IPS DF 4.7 (cell line): ENCODE measurements around the gene GRPR.
"Not testable (repeated sequence)": the region's sequence is repeated elsewhere in the genome, so short reads cannot be mapped to it uniquely, and the experiment has no call there.

ENCODE experiments used
- DNase-seq: peaks from one replicate; pipeline ENCODE4 v3.0.0-alpha.2; 2013; ENCODE audit warnings: low spot score; ENCODE audit errors: extremely low read depth

Gene GRPR

DNA sequence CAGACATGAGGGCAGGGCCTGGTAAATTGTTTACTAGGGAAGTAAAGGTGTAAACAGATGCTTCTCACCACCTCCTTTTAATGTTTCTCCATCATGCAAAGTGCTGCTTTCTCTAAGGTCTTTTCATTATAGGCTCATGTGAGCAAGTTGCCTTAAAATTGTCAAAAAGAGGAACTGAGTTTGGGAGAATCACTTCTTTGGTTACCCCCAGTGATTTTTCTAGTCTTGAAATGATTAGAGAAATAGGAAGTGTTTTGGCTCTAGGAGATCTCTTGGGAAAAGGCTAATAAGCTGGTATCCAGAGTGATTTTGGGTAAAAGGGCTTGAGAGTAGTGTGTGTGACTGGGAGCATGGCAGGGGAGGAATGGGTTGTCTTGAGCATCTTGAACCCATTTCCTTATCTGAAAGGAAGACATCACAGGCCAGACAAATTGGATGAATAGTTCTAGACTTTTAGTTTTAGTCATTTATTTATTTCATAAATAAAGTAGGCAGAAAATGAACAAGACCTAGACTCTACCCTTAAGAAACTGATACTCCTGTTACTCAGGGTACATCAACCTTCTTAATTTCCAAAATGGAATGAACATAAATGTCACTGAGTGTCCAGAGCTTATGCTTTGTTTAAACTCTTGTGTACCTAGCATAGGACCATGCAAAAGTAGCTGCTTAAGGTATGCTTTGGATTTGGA is 14.2 kb downstream of the GRPR start:
- DNase-seq: no peak

DNA sequence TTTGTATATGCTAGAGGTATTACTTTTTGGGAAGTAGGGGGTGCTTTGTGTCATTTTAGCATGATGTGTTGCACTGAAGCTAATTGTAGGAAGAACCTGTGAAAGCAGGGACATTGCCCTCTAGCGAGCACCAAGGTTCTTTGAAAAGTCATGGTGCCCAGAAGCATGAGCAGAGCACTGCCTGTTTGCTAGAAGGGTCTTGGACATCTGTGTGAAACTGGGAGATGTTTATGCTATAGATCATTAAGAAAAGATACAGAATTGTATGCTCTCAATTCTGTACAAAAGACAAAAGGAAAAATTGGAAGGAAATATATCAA is 14.7 kb downstream of the GRPR start:
- no peak for DNase-seq

DNA sequence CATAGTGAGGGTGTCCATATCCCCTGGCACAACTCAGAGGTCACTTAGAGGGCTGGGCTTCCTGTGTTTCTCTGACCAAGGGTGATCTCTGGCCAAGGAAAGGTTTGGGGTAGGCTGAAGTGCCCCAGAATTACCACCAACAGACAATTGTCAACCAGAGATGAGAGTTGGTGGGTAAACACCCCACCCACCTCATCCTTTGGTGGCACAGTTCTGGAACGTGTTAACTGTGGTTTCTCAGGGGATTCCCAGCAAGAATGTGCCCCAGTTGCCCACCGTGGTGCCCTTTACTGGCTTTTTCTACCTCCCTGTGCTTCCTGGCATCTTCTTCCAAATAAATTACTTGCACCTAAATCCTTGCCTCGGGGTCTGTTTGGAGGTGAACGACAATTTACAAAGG is 17.1 kb downstream of the GRPR start:
- DNase-seq: no peak

DNA sequence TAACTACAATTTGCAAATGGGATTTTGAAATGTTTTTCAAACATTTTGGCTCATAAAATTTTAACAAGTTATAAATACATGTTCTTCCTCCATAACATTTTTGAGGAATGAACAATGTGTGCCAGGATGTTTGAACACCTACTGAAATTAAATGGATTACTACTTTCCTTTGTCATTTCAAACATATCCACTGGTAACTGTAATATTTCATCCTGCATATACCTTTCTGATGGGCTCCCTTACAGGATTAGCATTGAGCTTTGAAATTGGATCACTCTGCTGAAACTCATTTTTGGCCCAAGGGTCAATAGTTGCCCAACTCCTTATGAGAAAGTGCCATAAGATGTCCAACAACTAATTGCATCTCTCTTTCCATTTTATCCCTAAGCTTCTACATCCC is 17.6 kb downstream of the GRPR start:
- no peak for DNase-seq

DNA sequence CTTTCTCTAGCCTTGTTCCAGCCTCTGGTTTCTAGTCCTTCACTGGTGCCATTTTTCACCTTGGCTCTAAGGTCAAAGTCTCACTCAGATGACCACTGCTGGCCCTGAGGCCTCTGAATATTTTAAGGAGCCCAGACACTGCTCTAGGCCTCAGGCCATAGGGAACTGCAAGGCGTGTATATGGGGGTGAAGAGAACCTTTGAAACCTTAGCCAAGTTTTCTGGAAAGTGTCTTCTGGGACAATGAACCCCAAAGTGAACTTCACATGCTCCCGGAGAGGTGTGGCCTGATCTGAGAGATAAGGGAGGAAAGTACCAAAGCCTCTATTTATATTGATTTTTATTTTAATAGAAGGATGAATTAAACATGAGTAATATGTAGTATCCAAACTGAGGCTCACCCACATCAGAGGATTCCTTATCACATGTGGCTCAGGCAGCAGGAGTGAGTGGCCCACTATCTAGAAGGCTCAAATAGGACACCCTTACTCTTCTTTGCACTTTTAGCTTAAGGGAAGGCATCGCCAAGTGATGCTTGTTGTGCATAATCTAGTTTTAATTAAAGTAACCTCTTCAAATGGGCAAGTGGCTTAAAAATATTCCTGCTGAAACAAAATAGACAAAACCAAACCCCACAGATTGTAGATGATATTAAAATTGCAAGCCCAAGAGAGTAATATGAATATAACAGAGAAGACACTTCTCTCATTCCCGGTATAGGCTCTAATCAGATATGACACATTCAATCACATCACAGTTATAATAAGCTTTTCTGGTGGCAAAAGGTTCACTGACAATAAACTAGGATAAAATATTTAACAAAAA is 18.3 kb downstream of the GRPR start:
- no peak for DNase-seq

DNA sequence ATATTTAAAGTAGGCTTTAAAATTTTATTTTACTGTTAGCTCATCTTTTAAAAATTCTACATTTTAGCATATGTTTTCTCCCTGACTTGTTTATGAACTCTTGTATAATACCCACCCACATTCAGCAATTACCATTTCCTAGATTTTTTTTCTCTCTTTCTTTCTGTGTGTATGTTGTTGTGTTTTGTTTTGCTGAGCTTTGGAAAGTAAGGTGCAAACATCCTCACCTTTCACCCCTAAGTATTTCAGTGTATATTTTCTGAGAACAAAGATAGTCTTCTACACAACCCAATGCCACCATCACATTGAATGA is 18.8 kb downstream of the GRPR start:
- no peak for DNase-seq

DNA sequence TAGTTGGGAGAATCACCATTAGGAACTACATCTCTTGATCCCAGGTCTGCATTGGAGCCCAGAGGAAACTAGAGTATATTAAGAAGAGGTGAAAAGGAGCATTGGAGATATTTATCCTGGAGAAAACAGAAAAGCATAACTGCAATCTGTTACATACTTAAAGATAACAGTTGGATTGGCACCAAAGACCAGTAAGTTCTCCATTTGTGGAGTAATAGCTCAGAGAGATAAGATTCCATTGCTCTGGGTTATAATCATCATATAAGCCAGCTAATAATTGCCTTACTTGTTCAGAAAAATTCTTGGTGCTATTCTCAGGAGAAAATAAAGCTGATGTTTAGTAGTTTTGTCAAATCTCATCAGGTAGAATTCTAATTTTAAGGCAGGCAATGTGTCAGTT is 20.6 kb downstream of the GRPR start:
- no peak for DNase-seq

DNA sequence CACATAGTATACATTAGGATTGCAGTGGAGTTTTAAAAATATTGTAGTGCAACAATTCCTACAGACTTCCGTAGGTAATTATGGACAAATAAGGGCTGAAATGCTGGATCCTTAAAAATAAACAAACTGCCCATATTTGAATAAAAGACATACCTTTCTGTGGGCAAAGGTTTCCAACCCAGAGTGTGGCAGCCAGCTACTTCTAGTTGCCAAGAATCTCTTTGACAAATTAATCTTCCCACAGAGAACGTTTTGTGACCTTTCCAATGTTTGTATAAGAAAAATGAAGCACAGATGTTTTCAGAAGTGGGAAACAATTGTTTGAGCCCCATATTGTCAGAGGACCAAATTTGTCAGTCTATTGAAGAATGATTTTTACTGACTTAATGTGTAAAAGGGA is 21.1 kb downstream of the GRPR start:
- DNase-seq: no peak

DNA sequence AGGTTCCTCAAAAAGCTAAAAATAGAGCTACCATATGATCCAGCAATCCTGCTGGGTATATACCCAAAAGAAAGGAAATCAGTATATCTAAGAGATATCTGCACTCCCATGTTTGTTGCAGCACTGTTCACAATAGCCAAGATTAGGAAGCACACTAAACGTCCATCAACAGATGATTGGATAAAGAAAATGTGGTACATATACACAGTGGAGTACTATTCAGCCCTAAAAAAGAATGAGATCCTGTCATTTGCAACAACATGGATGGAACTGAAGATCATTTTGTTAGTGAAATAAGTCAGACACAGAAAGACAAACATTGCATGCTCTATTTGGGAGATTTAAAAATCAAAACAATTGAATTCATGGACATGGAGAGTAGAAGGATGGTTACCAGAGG is 21.7 kb downstream of the GRPR start:
- DNase-seq: not testable (repeated sequence)

DNA sequence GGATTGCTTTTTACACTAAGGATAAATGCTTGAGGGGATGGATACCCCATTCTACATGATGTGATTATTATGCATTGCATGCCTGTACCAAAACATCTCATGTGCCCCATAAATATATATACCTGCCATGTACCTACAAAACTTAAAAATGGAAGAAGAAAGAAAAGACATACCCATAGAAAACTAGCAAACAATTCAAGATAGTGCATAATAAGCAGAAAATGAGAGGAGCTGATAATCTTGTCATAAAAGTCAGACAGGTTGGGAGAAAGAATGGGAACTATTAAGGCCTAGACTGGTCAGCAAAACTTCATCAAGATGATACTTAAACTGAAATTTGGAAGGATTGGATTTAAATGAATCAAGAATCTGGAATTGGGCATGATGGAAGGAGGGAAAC is 22.3 kb downstream of the GRPR start:
- DNase-seq: no peak

DNA sequence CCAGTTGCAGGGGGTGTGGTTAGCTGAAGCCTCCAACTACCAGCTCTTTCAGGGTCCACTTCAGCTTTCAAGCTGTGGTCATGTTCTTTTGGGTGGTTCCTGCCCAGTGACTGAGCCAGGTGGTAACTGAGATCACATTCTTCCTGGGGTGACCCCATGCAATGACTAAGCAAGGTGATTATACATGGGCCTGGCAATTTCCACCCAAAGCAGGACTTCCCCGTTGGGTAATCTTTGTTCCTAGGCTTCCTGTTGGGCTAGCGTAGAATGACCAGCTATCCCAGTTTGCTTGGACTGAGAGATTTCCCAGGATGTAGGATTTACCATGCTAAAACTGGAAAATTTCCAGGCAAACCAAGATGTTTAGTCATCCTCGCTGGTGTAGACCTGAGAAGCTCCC is 25.5 kb downstream of the GRPR start:
- no peak for DNase-seq

DNA sequence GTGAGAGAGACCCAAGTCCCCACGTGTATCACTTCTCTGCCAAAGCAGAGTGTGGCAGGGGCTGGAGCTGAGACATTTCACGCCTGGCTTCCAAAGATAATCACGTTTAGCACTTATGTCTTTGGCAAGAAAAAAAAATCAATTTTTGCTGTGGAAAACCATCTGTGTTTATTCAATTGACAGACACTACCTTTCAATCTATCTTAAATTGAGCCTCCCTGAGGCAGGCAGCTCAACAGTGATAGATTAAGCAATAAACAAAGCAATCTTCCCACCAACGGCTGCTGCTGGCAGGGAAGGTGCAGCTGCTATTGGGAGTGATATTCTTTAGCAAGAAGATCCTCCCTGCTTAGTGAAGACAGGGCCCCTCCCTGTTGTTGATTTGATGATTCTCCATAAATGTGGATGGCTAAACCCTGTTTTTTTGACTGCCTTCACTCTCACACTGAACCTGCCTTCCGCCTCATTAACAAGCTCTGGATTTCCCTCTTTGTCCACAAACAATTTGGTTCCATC is 32.3 kb downstream of the GRPR start:
- no peak for DNase-seq

DNA sequence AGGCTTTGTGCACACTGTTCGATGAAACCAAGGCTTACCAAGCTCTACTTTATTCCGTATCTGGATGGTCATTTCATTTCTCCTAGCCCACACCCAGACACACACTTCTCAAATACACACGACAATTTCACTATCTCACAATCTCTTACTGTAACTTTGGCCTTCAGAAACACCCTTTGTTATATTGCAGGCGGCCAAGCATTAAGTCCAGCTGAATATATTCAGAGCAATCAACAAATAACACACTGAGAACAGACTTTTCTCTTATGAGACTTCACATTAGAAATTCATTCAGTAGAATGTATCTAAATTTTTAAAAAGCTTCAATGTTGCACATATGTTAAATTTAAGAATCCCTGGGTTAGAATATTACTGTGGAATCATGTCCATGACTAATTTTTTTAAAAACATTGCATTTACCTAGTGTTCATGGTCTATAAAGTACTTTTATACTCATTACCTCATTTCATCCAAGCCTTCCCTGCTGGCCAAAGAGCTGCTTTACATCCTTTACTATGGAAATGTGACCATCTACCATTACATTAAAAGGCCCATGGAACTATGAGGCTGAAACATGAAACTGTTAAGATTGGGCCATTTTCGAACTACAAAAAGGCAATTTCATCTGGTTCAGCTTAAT is 33.4 kb downstream of the GRPR start:
- DNase-seq: no peak

DNA sequence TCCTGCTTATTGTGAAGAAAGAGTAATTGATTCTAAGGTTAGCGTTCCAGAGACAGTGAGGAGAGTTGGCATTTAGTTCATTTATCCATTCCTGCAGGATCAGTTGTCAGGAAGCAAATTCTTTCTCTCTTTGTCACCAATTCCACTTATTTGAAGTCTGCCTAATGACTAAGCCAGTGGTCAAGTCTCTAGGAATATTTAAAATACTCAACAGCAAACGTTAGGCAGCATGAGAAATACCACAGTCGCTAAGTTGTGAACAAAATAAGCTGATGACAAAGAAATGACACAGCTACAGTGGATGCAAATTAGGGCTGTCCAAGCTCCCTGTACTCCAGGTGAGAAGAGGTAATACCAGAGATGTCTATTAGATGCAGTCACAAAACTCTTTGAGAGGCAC is 37.4 kb downstream of the GRPR start:
- DNase-seq: no peak

DNA sequence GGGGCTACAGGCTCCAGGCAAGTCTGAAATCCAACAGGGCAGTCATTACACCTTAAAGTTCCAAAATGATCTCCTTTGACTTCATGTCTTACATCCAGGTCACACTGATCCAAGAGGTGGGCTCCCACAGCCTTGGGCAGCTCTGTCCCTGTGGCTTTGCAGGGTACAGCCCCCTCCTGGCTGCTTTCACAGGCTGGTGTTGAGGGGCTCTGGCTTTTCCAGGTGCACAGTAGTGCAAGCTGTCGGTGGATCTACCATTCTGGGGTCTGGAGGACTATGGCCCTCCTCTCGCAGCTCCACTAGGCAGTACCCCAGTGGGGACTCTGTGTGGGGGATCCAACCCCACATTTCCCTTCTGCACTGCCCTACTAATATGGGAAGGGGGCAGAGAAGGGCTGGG is 37.8 kb downstream of the GRPR start:
- not testable (repeated sequence) for DNase-seq

DNA sequence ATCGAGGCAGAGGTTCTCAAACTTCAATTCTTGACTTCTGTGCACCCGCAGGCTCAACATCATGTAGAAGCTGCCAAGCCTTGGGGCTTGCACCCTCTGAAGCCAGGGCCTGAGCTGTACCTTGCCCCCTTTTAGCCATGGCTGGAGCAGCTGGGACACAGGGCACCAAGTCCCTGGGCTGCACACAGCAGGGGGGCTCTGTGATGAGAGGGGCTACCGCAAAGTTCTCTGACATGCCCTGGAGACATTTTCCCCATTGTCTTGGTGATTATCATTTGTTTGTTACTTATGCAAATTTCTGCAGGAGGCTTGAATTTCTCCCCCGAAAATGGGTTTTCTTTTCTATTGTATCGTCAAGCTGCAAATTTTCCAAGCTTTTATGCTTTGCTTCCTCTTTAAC is 39.0 kb downstream of the GRPR start:
- no peak for DNase-seq

DNA sequence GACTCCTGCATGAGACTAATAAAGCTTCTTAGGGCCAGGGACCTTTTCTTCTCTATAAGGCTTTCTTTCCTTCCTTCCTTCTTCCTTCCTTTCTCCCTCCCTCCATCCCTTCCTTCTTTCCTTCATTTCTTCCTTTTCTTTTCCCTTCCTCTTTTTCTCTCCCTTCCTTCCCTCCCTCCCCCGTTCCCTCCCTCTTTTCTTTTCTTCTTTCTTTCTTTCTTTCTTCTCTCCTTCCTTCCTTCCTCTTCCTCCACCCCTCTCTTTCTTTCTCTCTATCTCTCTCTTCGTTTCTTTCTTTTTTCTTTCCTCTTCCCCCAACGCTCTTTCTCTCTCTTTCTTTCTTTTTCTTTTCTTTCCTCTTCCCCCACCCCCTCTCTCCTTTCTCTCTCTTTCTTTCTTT is 41.4 kb downstream of the GRPR start:
- no peak for DNase-seq

DNA sequence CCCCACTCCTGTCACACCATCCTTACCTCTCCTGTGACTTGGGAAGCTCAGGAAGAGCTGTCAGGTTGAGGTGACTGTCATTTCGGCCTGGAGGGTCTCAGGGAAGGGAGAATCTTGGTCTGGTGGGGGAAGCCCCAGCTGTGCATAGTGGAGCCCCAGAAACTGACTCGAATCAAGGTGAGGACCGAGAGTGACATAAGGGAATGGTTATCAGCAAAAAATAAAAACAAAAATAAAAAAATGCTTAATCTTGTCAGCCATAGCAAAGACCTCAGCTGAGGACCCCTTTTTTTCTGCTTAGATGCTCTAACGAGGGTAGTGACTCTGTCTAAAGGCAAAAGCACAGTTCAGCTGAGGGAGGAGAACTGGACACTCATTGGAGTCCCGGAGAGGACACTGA is 43.8 kb downstream of the GRPR start, which contains the start of gene MAGEB17:
TSS of gene MAGEB17 (plus strand) at position 301 of the 400 bp plus-strand sequence. CDS start 2,902 bp downstream, outside the sequence.
- no peak for DNase-seq

DNA sequence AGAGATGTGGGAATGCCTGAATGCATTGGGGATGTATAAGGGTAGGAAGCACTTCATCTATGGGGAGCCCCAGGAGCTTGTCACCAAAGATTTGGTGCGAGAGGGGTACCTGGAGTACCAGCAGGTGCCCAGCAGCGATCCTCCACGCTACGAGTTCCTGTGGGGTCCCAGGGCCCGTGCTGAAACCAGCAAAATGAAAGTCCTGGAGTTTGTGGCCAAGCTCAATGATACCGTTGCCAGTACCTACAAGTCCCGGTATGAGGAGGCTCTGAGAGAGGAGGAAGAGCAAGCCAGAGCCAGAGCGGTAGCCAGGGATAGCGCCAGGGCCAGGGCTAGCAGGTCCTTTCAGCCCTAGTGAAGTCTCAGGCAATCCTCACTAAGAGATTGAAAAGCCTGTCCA is 47.7 kb downstream of the GRPR start:
- no peak for DNase-seq

DNA sequence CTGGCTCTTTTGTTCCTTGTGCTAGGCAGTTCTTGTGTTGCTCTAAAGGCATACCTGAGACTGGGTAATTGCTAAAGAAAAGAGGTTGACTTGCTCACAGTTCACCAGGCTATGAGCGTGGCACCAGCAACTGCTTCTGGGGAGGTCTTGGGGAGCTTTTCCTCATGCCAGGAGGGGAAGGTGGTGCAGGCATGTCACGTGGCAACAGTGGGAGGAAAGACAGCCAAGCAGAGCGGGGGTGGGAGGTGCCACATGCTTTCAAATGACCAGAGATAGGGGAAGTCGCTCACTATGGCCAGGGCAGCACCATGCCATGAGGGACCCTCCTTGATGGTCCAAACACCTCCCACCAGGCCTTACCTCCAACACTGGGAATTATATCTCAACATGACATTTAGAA is 48.6 kb downstream of the GRPR start:
- no peak for DNase-seq

DNA sequence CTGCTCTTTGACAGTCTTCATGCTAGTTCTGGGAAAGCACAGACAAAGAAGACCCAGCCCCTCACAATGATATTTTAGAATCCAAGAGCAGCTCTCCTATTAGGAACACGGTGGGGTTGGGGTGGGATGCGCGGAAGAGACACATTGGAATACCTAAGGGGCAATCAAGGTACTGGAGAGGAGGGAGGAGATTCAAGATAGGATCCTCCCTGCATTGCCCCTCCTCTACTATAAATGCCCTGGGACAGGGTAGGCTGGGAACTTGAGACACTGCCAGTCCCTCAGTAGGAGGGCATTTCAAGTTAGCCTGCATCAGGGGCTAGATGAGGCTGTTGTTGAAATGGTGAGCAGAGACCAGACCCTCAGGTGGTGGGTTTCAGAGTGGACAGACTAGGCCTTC is 49.0 kb downstream of the GRPR start:
- no peak for DNase-seq

DNA sequence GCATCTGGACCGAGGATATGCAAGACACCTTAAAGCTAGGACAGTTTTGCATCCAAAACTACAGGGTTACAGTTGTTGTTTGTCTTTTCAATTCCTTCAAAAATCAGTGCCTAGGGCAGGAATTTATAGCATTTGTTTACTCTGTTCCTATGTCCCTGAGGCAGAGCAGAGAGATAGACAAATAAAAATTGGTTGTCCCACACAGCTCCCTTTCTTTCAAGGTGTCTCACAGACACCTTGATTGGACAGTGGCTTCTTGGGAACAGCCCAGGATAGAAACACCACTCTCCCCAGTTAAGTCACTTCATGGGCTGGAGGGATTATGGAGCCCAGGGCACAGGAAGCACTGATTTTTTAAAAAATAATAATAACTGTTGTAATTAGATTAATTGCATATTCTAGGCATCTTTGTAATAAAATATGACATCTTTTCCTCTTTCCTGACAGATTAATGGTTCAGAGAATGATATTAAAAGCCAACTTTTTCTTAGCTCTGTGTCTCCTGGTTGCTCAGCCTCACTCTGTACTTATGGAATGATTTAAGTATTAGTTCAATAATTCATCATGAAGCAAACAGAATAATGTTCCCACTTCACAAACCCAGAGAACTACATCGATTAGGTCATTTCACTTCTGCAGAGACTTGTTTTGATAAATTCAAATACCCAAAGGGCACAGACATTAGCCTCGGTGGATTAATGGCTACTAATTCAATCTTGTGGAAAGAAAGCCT is 52.1 kb downstream of the GRPR start:
- no peak for DNase-seq
